NCI-H524 (cell line): ENCODE results near the gene CRBN.
A peak's percentile ranks its signal among the peaks of the same experiment; 100 is the strongest.

Experiments
- DNase-seq, 2 experiments: peaks; one replicate each; lab custom pipeline; 2025; lab: John Stamatoyannopoulos, UW

The CRBN gene

DNA sequence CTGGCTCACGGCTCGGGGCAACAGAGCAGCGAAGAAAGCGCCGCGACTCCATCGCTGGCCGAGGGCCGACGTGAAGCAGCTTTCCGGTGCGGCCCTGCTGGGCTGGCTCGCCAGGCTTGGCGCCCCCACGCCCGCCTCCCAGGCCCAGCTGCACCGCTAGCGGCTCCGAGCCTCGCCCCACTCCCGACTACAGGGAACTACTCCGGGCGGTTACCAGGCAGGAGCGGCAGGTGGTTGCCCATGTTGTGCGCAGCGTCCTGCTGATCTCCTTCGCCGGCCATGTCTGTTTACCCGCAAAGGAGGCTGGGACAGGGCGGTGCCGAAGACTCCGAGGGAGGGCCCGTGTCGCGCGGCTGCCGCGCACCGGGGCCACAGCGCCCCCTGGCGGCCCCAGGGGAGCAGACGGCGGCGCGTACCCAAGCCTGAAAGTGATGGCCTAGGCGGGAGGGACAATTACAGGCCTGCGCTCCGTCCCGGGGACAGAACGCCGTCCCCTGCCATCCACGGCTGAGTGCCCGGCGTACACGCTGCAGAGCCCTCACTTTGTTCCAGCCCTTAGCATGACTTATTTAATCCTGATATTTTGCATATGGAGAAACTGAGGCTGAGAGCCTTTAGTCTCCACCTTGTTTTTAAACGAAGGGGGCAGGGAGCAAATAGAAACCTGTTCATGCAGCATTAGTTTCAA is at the start of gene CRBN:
TSS of gene CRBN (minus strand) at position 285 of the 688 bp plus-strand sequence. CDS start at position 281, 4 bp downstream.
- DNase-seq, result peak; percentile 69 to 83

DNA sequence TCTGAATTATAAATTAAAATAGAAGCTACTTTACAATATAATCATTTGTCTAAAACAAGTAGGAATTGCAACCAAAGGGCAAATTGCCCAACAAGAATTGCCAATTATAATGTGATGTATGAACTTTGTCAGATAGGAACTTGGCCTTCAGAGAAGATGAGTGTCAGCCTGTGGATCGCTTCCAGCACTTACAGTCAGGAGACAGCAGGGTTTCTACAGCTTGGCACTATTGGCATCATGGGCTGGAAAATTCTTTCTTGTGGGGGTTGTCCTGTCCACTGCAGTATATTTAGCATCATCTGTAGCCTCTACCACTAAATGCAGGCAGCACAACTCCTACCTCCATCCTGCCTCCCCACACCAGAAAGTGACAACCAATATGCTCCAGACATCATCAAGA is 48.1 kb upstream of the CRBN start:
- no peak for DNase-seq

DNA sequence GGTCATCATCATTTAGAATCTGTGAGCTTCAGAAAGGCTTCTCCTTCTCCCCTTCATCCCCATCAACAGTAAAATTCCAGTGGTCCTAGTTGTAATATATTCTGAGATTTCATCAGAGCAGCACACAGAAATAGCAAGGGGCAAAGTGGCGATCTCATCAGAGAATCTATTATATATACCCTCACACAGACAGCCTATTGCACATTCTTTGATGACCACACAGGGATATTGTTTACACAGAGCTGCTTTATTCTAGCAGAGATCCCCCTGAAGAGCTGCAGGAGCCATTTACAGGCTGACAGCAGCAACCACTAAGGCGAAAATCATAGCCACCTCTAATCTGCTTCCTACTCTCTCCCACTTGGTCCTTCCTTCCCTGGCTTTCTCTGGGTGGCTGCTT is 42.0 kb upstream of the CRBN start:
- DNase-seq, result no peak

DNA sequence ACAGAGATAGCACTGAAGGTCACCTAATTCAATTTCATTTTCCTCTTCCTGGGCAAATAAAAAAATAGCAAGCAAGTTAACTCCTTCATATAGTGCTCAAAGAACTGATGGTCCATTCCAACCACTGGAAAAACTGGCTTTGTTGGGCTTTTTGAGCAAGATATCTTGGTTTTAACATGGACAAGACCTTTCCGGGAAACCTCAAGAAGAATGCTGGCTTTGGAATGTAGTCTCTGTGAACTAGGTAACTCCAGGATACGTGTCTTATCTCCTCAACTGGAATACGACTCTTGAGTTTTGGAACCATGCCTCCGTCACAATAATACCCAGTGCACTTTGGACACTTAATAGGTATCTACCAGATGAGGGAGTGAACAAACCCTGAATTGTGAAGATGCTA is 36.9 kb upstream of the CRBN start:
- no peak for DNase-seq

DNA sequence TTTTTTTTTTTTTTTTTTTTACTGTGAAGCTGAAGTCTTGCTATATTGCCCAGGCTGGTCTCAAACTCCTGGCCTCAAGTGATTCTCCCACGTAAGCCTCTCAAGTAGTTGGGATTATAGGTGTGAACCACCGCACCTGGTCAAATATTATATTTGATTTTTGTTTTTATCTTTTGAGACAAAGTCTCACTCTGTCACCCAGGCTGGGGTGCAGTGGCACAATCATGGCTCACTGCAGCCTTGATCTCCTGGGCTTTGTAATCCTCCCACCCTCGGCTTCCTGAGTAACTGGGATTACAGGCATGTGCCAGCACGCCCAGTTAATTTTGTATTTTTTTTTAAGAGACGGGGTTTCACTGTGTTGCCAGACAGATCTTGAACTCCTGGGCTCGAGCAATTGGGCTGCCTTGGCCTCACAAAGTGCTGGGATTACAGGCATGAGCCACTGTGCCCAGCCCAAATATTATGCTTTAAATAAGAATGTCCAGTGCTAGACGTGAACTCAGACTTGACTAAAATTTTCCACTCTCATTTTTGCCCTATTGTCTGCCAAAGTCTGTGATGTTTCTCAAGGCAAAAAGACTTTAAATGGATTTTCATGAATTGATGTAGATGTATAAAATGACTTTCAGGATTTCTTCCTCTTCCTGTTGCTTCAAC is 33.4 kb upstream of the CRBN start:
- no peak for DNase-seq

DNA sequence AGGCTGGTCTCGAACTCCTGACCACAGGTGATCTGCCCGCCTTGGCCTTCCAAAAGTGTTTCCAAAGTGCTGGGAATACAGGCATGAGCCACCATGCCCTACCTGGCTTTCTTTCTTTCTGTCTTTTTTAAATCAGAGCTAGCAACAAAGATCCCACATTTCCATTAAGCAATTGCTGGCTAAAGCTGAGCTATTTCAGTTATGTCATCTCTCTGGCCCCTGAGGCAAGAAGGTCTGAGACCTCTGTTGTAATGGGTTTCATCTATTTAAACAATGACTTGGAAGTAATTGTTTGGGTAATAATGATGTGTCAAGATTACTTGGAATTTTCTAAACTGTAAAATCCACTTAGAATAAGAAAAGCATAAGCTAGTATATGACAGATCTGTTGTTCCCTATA is 30.2 kb upstream of the CRBN start:
- DNase-seq, result no peak

DNA sequence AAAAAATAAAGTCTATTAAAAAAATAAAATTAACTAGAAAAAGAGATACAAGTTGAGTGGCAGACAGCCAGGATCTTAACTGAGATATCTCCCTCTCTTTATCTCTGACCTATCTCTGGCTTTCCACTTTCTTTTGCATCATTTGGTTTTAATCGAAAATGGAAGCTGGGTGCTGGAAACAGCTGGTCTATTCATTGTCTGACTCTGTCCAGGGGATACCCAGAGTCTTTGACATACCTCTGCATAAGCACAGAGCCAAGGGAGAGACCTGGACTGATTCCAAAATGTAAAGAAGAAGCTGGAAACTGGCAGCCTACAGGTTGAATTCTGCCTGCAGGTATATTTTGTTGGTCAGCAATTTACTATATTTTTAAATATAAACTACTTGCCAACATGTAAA is 29.6 kb upstream of the CRBN start:
- DNase-seq, result no peak

DNA sequence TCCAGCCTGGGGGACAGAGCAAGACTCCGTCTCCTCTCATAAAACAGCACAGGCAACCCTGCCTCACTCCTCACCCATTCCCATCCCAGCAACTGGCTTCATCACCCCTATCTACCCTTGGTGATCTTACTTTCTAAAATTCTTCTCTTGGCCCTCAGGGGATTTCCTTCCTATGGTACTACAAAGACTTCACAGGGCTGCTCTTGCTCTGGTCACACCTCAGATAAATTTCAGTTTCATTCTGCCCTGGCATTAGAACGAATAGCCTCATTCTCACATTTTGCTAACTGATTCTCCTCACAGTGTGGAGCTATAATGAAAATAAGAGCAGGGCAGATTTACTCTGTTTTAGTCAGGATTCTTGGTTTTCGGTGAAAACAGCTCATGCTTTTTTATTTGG is 22.1 kb upstream of the CRBN start:
- no peak for DNase-seq

DNA sequence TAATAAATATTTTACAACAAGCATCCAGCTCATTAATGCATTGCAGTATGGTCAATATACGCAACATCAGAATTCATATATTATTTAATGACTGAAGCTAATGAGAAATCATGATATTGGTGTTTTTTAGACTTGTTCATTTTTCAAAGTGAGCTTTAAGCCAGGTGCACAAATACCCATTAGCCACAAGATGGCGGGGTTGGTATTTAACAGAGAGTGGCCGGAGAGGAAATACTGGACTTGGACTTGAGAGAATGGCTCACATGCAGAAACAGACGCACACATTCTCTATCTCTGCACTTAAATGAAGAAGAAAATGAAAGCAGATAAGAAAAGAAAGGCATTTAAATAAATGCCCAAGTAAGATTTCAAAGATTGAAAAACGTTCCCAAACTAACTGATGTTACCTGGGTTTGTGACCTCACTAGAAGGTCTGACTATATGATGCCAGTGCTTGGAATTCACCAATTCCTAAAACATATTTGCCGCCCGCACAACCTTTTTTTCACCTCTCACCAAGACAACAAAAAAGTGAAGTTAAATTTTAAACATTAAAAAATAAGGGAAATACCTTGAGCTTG is 21.2 kb upstream of the CRBN start:
- peak; percentile 58 to 77 for DNase-seq

DNA sequence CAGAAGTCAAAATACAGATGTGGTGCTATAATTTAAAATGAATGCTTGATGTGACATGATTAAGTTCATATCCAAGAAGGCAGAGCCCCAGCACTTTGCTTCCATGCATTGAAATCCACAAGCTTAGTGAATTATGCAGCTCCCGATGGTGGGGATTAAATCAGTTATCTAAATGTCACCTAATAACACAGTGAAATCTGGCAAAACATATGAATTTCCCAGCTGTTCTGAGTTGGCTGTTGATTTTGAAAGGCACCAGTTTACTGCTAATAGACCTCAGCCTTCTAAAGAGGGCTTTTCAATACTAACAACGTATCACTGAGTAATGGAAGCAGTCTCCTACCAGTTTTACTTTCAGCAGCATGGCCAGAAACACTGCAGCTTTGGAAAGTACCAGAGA is 19.8 kb upstream of the CRBN start:
- DNase-seq, result peak; percentile 7 to 64

DNA sequence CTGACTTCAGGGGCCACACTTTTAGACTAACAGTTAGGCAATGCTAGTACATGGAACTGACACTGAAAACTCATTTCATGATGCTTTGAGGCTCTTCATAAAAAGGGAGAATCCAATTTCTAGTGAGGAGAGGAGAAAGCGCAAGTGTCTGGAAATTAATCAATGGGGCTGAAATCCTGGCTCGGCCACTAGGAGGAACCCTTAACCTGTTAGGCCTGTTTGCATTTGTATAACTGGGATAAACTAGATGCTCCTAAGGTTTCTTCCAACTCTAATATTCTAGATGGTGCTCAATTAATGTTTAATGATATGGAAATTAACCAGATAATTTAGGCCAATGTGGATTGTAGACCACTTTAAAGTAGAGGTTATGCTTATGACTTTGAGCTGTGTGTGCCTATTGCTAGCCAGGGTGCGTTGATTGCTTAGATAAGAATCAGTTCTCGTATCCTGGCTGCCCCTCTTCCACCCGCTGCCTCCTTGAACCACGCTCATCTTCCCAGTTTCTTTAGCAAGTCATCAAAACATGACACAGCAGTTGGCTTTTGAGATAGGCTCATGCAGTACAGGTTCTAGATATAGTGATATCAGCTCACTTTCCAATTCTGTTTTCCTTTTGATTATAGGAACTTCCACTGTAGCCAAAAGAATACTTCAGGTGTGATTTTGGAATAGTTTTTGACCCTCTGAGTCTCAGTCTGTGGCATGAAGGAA is 16.8 kb upstream of the CRBN start:
- DNase-seq, result peak in 1 of 2 experiments; percentile 45

DNA sequence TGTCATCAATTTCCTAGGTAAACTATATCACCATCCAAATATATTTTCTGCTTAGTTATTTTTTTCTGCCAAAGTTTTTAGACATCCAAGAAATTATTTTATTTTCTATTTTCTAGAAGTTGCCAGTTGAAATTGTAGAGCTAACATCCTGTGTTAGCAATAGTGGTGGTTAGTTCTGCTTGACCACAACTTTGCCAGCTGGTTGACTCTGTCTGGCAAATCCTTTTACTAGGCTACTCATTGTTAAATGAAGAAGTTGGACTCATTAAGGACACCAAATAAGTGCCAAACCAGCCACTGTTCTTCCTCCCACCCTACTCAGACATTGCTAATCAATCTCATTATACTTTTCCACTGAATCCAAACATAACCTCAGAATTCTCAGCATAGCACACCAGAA is 15.4 kb upstream of the CRBN start:
- no peak for DNase-seq

DNA sequence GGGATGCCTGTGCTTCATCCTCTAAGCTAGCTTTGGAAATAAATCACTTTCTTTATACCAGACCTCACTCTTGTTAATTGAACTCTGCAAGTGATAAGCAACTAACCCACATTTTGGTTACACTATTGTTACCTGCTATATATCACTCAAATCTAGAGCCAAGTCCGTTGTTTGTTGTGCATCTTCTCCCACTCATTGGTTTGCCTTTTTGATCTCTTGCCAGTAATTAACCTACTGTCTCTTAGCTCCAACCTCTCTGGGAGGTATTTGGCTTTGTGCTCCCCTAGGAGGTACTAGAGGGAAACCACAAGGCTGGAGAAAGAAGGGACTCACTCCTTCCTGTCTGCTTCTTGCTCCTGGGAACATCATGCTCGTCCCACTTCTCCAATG is 12.8 kb upstream of the CRBN start:
- no peak for DNase-seq

DNA sequence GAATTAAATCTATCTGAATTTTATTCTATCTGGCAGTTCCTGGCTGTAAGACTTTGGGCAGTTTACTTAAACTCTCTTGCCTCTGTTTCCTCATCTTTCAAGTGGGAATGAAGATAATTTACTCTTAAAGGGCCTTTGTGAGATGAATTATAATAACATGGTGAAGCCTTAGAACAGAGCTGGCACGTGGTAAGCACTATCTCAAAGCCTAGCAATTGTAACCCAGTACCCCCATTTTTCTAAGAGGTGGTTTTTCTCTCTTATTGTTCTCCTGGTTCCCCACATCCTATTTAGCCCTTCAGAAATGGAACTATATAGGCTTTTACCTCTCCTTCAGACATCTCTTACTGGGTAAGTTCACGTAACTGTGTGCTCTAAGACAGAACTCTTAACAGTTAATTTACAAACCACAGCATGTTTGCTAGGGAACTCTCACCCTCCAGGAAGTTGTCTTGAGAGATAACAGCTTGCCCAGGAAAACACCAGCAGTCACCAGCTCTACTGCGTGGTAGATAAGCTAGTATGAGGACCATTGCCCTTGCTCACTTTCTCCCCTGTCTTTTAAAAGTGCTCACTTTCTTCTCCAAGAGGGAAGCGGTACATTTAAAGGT is 12.3 kb upstream of the CRBN start:
- DNase-seq, result no peak

DNA sequence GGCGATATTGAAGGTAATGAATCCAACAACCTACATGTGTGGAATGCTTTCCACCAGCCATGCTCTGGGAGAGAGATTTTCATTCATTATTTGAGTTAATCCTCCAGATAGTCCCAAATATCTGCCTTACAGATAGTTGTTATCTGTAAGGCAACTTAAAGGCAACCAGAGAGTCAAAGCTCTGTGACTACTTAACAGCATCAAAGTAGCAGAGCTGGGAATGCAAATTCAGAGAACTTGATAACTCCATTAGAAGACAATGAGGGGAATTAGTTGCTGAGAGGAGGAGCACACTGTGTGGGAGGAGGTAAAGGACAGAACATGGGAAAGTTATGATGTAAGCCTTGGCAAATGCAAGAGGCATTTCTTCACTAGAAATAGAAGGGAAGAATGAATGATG is 10.5 kb upstream of the CRBN start:
- no peak for DNase-seq

DNA sequence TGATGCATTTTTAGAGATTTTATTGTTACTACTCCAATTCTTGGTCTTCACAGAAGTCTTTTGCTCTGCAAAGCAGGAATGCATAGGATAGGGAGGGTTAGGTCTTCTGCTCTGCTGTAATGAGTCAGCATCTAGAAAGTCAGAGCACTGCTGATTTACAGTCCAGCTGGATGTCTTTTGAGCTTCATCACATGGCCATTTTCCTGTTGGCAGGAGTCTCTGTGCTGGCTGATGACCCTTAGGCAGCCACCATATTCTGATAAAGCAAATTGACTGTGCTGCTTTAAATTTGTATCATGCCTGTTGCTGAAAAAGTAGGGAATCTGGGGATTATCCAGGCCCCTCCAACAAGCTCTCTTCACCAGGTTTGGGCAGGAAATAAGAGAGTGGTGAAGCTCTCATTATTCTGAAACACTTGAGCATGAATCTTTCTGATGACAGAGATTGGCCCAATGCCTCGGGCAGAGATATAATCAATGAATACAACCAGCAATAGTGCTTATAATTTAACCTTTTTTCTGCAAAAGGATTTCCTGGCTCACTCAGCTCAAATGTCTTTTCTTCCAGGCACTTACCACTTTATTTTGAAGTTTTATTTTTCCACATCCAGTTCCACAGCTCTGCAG is 9.7 kb upstream of the CRBN start:
- DNase-seq, result no peak

DNA sequence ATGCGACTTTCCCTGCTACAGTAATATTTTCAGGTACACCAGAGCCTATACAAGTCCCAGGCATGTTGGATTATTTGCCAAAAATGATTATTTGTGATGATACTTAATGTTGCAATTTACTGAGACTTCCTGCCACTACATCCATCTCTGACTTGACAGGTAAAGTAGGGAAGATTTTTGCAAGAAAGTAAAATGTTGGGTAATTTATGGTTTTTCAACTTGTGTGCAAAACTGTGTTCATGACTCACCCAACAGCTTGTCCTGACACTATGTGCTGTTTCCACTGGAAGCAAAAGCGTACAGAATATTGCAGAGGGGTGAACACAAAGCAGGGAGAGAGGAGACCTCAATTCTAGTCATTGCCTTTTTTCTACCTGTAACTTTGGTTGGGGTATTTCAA is 5.4 kb upstream of the CRBN start:
- DNase-seq, result no peak

DNA sequence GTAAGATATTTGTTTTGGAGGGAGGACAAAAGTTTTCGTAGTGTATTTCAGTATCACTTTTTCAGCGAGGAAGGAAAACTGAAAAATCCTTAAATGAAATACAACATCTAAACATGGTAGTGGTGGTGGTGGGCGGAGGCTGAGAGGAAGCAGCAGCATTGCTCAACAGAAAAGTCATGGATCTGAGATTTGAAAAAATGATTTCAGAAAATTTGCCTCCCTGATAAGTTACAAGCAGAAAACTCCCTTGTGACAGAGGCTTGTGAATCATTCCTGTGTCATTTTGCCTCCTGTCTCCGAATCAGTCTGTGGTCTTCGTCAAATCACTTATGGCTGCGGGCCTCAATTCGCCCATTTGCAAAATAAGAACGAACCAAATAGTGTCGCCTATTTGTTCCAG is 965 bp upstream of the CRBN start:
- no peak for DNase-seq

DNA sequence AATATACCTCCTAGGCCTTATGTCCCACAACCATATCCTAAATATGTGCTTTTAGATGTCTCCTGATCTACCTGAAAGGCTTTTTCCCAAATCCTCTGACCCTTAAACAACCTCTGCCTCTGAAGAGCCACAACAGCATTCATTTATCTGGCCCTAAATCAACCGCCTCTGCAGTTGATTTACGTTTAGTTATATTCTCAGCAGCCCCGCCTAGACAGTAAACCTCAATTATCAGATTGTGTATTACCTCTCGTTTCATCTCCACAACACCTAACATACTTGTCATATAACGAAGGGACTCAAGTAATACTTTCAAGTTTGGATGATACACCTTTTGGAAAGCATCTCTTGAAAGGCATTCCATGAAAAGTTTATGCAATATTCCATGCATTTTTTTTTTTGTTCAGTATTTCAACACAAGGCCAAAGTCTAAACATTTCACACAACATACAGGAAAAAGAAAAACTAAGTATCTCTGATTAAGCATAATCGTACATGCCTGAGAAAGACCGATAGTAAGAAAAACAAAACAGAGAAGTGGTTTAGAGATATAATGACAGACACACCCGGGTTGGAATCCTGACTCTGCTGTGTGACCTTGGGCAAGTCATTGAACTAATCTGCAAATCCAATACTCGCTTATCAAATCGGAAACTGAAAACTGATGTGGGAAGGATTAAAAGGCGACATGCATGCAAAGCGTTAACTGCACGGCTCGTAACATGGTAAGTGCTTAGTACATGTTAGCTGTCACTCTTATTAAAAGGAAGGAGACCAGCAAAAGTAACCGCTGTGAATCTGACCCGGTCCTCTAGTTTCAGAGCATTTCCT is 778 bp downstream of the CRBN start:
- no peak for DNase-seq

DNA sequence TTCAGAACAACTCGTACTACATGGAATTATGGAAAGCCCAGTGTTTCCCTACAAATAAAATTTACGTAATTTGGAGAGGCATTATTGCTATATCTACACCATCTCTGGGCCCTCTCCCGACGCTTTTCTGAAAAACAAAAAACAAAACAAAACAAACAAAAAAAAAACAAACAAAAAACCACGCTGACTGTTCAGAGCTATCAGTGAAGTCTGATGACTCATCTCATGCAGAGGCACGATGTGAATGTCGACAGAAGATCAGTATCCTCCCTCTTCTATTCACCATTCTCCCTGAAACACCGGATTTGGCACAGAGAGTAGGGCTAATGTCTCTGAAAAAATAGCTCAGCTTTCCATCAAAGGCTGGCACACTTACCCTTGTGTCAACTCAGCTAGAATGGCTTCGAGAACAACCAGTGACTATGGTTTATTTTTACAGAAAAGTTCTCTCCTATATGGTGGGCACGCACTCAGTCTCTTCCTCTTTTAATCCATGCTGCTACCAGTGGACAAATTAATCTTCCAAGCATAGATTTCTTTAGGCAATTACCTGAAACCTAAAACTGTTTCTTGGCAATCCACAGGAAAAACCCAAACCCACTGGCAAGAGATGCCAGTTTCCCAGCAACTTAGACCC is 1.5 kb downstream of the CRBN start:
- DNase-seq, result no peak

DNA sequence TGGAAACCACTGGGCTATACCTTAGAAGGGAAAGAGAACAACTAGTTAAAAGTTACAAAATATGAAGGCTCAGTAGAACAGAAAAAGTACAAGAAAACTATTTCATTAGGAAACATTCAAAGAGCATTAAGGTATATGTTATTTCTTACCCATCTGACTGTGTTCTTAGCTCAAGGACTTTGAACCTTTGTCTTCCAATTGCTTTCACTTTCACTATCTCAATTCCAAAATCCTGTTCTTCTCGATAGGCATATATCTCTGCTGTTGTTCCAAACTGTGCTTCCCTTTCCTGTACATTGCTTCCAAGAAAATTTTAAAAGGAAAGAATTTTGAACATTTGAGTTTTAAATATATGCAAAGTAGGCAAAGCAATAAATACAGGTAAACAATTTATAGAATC is 6.9 kb downstream of the CRBN start:
- no peak for DNase-seq
